Sciatic nerve (tissue), 2 donors: Measurements from ENCODE around the gene TOP1. TPM values are rescaled to one million over a fixed set of nuclear protein-coding genes. Genes with fewer than 3 reads are reported as not detected.

Source experiments
- ATAC-seq: fragments of 200-7000 bp; cut with Tn5 transposase; one replicate; pipeline ENCODE4 v1.9.1; 2020; ENCODE audit warnings: mild to moderate bottlenecking, moderate library complexity
- DNase-seq: peaks from one replicate; pipeline ENCODE4 v3.0.0-alpha.2; 2020; ENCODE audit warnings: low spot score
- intact Hi-C: fragments of 100-400 bp; cut with DNase I; formaldehyde crosslinking; loops from one replicate; pipeline ENCODE4 v1.14.2; 2022
- microRNA-seq: library from miRNA; unstranded; fragments of <30 nt; microRNA quantifications from one replicate; pipeline ENCODE4 v1.2.0, GENCODE V29; 2020
- total RNA-seq: library from RNA; stranded (reverse); fragmentation: NEBNext Ultra II Directional; extraction: Animal tissue kit (Norgen Biotek cat#: 25700); gene quantifications from one replicate; pipeline ENCODE4 v1.2.1, GENCODE V29; 2021
- donor health status: DM: no; HTN: no; CAD: no.
- donor health status: DM: no; HTN: no; CAD: no.

Gene TOP1
- total RNA-seq, 1 donor from 2014 or later, result 34.7 TPM

DNA sequence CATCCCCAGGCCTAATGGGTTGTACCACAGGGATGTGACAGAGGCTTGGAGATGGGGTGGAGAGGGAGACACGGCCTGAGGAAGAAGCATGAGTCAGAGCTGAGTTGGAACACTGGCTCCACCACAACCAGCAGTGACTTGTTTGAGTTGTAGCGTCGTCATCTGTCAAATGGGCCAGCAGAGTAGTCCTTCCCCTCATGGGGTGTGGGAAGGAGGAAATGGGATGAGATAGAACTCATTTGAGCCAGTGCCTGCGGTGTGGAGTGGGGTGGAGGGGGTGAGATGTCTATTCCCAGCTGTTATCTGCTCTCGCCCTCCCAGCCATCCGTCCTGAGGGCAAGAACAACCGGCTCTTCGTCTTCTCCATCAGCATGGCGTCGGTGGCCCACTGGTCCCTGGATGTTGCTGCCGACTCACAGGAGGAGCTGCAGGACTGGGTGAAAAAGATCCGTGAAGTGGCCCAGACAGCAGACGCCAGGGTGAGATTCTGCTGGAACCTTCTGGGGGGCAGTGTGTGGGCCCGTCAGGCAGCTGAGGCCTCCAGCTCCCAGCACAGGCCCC, 141.2 kb downstream of the TOP1 start:
- intact Hi-C loops, result loop anchor here (10.0 kb wide), 1 partner anchor 55 kb away; no protein-coding TSS in a partner anchor
- ATAC-seq (no peak), DNase-seq (peak; percentile 45)

DNA sequence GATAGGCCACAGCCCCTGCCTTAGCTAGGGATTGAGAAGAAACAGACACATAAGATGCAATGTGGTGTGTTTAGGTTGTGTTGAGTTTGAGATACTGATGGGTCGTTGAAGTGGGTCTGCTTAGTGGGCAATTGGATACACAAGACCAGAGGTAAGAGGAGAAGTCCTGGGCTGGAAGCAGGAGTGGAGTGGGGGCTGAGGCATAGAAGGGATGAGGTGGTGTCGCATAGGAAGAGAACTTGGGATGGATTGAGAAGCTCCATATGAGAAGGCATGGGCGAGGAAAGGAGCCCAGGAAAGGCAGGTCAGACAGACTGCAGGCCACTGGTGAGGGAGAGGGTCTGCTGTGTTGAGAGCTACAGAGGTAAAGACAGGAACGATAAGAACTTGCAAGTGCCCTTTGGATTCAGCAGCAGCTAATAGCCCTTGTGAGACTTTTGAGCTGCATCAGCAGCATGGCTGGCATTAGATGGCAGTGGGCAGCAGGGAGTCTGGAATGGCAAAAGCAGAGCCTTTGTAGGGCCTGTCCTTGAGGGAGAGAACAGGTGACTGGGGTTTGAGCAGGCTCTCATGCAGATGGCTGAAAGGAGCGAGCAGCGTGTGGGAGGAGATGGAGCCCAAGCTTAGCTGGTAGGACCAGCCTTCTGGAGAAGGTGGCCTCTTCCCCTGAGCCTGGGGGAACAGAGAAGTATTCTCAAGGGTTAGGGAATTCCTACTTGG, 141.9 kb downstream of the TOP1 start:
- peak; percentile 37 for DNase-seq
- ATAC-seq, result no peak

DNA sequence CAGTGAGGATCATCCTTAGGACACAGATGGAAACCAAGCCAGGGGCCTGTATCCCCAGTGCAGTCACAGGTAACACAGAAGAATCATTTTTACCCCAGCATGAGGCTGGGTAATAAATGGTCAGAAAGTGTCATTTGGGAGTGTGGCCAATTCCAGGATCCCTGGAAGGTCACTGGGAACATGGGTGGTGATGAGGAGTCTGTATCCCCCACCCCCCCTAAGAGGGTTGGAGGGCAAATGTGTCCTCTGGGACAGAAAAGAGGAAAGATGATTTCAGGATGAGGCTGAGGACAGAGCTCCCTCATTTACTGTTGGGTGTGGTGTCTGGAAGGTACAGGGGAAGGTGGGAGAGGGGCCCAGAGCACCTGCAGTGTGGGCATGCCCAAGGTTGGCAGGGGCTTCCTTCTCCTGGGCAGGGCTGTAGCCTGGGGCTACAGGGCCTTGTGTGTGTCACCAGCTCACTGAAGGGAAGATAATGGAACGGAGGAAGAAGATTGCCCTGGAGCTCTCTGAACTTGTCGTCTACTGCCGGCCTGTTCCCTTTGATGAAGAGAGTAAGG, 143.2 kb downstream of the TOP1 start:
- intact Hi-C loops, result loop anchor here (2.0 to 10.0 kb wide), 2 partner anchors 53 to 169 kb away; partner anchors contain the start of gene LPIN3
- no peak for DNase-seq
- no peak for ATAC-seq

More for the DNA sequence above, 141.9 kb downstream of the TOP1 start:
- intact Hi-C loops, result loop anchor here (10.0 kb wide), 1 partner anchor 54 kb away; no protein-coding TSS in a partner anchor

DNA sequence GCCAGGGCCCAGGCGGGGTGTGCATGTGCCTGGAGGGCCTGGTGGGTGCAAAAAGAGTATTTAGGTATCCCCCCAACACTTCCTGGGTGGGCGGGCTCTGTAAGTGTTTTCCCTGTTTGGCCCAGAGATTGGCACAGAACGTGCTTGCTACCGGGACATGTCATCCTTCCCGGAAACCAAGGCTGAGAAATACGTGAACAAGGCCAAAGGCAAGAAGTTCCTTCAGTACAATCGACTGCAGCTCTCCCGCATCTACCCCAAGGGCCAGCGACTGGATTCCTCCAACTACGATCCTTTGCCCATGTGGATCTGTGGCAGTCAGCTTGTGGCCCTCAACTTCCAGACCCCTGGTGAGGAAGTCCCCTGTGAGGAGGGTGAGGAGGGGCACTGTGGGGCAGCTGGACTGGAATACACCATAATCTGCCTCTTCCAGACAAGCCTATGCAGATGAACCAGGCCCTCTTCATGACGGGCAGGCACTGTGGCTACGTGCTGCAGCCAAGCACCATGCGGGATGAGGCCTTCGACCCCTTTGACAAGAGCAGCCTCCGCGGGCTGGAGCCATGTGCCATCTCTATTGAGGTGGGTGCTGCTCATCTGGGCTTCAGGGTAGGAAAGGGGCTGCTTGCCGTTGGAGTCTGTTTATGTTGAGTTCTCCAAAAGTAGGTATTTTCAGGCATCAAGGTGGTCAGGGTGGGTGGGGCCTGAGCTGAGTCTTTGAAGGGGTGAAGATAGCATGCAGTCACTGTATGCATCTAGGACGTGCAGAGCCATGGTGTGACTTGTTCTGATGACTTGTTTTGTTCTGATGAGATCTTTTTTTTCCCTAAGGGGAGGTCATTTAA, 143.9 kb downstream of the TOP1 start:
- peak; percentile 51 for ATAC-seq
- peak; percentile 56 for DNase-seq
- intact Hi-C loops, result loop anchor here (2.0 to 10.0 kb wide), 2 partner anchors 52 to 168 kb away; partner anchors contain the start of gene LPIN3

DNA sequence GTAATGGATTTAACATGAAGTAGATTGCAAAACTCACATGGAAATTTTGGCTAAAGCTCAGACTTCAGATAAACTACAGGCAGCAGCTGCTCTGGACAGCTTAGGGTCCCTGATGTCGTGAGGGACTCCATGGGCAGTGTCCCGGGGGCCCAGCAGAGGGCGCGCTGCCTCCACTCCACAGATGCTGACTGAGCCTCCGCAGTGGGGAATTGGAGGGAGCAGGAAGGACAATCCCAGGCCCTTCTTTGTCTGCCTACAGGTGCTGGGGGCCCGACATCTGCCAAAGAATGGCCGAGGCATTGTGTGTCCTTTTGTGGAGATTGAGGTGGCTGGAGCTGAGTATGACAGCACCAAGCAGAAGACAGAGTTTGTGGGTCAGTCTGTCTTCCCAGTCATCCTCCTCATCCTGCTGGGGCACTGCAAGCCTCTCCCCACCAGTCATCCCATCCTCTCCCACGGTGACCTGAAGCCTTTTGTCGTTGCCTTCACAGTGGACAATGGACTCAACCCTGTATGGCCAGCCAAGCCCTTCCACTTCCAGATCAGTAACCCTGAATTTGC, 144.6 kb downstream of the TOP1 start:
- intact Hi-C loops, result loop anchor here (2.0 to 10.0 kb wide), 2 partner anchors 52 to 168 kb away; partner anchors contain the start of gene LPIN3
- DNase-seq (peak; percentile 92), ATAC-seq (peak; percentile 94)

DNA sequence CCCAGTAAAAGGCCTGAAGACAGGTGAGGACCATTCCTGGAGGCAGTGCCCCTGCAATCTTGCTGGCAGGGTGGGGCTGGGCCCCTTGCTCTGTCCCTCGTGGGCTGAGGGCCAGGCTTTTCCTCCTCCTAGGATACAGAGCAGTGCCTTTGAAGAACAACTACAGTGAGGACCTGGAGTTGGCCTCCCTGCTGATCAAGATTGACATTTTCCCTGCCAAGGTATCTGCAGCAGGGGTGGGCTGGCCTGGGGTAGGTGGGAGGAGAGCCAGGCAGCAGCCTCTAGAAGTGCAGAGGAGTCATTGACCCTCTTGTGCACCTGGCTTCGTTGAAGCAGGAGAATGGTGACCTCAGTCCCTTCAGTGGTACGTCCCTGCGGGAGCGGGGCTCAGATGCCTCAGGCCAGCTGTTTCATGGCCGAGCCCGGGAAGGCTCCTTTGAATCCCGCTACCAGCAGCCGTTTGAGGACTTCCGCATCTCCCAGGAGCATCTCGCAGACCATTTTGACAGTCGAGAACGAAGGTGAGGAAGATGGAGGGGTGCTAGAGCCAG, 145.2 kb downstream of the TOP1 start:
- ATAC-seq, result no peak
- DNase-seq, result peak; percentile 53
- intact Hi-C loops, result loop anchor here (2.0 to 10.0 kb wide), 3 partner anchors 51 to 167 kb away; partner anchors contain the start of gene LPIN3

Small RNAs within 50 kb of the gene (microRNA-seq; reads per million reads assigned to microRNA genes)
- not detected for gene MIR6871

Other genes with a start within 250 kb of the TOP1 start
- 148 TPM for gene PLCG1, start 108.7 kb downstream of the TOP1 start, total RNA-seq